Middle frontal gyrus (tissue), 1 donor: Measurements from ENCODE around the gene WWC1.

Experiments
- DNase-seq: peaks from one replicate; pipeline ENCODE4 v3.0.0-alpha.2; 2015; ENCODE audit warnings: low spot score; ENCODE audit errors: extremely low spot score

Gene WWC1

GRCh38 chr5:168408561-168409305 lies 117.3 kb downstream of the WWC1 start:
- DNase-seq, result no peak

GRCh38 chr5:168409591-168410458 lies 118.4 kb downstream of the WWC1 start:
- DNase-seq, result no peak

GRCh38 chr5:168411871-168412270 lies 120.4 kb downstream of the WWC1 start:
- no peak for DNase-seq

- no peak for DNase-seq
Measured at GRCh38 chr5:168413062-168413461, 121.6 kb downstream of the WWC1 start.

- no peak for DNase-seq
Measured at GRCh38 chr5:168413596-168413995, 122.2 kb downstream of the WWC1 start.

- no peak for DNase-seq
Measured at GRCh38 chr5:168415401-168415800, 124.0 kb downstream of the WWC1 start.

- DNase-seq, result no peak
Measured at GRCh38 chr5:168415971-168416370, 124.5 kb downstream of the WWC1 start.

- DNase-seq, result no peak
Measured at GRCh38 chr5:168417731-168418429, 126.4 kb downstream of the WWC1 start.

- DNase-seq, result no peak
Measured at GRCh38 chr5:168420461-168420860, 129.0 kb downstream of the WWC1 start.

- no peak for DNase-seq
Measured at GRCh38 chr5:168422431-168422830, 131.0 kb downstream of the WWC1 start.

- no peak for DNase-seq
Measured at GRCh38 chr5:168423478-168423877, 132.0 kb downstream of the WWC1 start.

- no peak for DNase-seq
Measured at GRCh38 chr5:168423971-168424370, 132.5 kb downstream of the WWC1 start.

GRCh38 chr5:168424594-168425323 lies 133.3 kb downstream of the WWC1 start:
- DNase-seq, result no peak

GRCh38 chr5:168426007-168426863 lies 134.8 kb downstream of the WWC1 start:
- no peak for DNase-seq

GRCh38 chr5:168426864-168427172 lies 135.4 kb downstream of the WWC1 start:
- no peak for DNase-seq

- no peak for DNase-seq
Measured at GRCh38 chr5:168427224-168427623, 135.8 kb downstream of the WWC1 start.

GRCh38 chr5:168428552-168428951 lies 137.1 kb downstream of the WWC1 start:
- no peak for DNase-seq

- DNase-seq, result no peak
Measured at GRCh38 chr5:168430296-168430695, 138.9 kb downstream of the WWC1 start.

- DNase-seq, result no peak
Measured at GRCh38 chr5:168432903-168433302, 141.5 kb downstream of the WWC1 start.

- DNase-seq, result peak; percentile 56
Measured at GRCh38 chr5:168434001-168434400, 142.6 kb downstream of the WWC1 start.
